NB4 (cell line): ENCODE measurements around the gene HIGD1C.

ENCODE experiments used
- MYC ChIP-seq: IDR thresholded peaks from 2 replicates; pipeline ENCODE4 v1.6.1; 2011; ENCODE audit warnings: low read depth, low read length
- POLR2A ChIP-seq: IDR thresholded peaks from 2 replicates; pipeline ENCODE4 v1.6.1; 2011; ENCODE audit warnings: mild to moderate bottlenecking; ENCODE audit not compliant: insufficient read length; ENCODE audit errors: extremely low read depth
- TF ChIP-seq, protein P1 (sequence below): IDR thresholded peaks from one replicate; pipeline ENCODE4 v1.5.1; 2012; ENCODE audit warnings: low read depth, low read length
- TF ChIP-seq, protein P2 (sequence below): IDR thresholded peaks from 2 replicates; pipeline ENCODE4 v1.6.1; 2011; ENCODE audit warnings: low read depth, low read length

DNA sequence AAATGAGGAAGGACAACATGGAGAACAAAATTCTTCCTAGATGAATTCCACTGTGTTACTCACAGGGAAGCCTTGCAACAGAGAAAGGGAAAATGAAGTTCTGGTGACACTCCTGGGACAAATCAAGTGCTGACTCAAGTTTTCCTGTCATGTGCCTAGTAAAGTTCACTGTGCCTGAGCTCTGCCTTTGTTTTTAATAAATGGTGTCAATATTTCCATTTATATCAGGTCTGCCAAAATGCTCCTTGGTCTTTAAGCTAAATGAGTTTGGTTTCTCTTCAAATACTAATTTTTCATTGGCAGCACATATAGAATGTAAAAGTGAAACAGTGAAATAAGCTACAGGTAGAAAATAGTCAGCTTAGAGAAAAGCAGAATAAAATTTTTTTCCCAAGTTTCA is 33.0 kb downstream of the HIGD1C start:
- TF ChIP-seq, protein P1, sequence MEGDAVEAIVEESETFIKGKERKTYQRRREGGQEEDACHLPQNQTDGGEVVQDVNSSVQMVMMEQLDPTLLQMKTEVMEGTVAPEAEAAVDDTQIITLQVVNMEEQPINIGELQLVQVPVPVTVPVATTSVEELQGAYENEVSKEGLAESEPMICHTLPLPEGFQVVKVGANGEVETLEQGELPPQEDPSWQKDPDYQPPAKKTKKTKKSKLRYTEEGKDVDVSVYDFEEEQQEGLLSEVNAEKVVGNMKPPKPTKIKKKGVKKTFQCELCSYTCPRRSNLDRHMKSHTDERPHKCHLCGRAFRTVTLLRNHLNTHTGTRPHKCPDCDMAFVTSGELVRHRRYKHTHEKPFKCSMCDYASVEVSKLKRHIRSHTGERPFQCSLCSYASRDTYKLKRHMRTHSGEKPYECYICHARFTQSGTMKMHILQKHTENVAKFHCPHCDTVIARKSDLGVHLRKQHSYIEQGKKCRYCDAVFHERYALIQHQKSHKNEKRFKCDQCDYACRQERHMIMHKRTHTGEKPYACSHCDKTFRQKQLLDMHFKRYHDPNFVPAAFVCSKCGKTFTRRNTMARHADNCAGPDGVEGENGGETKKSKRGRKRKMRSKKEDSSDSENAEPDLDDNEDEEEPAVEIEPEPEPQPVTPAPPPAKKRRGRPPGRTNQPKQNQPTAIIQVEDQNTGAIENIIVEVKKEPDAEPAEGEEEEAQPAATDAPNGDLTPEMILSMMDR: no peak
- TF ChIP-seq POLR2A (no peak), MYC (no peak)
- TF ChIP-seq, protein P2, sequence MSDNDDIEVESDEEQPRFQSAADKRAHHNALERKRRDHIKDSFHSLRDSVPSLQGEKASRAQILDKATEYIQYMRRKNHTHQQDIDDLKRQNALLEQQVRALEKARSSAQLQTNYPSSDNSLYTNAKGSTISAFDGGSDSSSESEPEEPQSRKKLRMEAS: no peak
